ENCODE measurements around the gene KCNJ1. TPM values are rescaled to one million over a fixed set of nuclear protein-coding genes. Genes with fewer than 3 reads are reported as not detected.

Gene KCNJ1
- total RNA-seq, 1 experiment from 2014 or later: not detected

Other genes starting within 250 kb of the KCNJ1 start
- 4.8 and 7.4 TPM in 2 replicates for gene FLI1, start 173.2 kb downstream of the KCNJ1 start, total RNA-seq (2014; rRNA removed; shearing (Covaris generic))
- gene KCNJ5, start 24.1 kb upstream of the KCNJ1 start, total RNA-seq (2014; rRNA removed; shearing (Covaris generic)): under 0.01 TPM in 1 of 2 replicates, not detected in the other
- gene TP53AIP1, start 75.6 kb upstream of the KCNJ1 start, total RNA-seq (2014; rRNA removed; shearing (Covaris generic)): not detected in 2 replicates